Effector memory CD8-positive, alpha-beta T cell (primary cell): ENCODE measurements around the gene USP54.

ENCODE experiments used
- ATAC-seq: fragments of 150-1000 bp; cut with Tn5 transposase; replicated peaks from 2 replicates; pipeline ENCODE4 v1.10.0; 2021; ENCODE audit warnings: mild to moderate bottlenecking, moderate library complexity
- DNase-seq, 3 experiments: peaks; one replicate each; pipeline ENCODE4 v3.0.0; 2021
- H3K27ac Mint-ChIP-seq, 2 donors: one replicate each; pipeline ENCODE4 v1.8.0; 2022; ENCODE audit warnings: mild to moderate bottlenecking in 2 of 2, mixed read lengths in 2 of 2, moderate library complexity in 2 of 2
- H3K27me3 Mint-ChIP-seq, 2 donors: one replicate each; pipeline ENCODE4 v1.8.0; 2022; ENCODE audit warnings: mixed read lengths in 2 of 2
- H3K36me3 Mint-ChIP-seq: one replicate; pipeline ENCODE4 v1.8.0; 2022; ENCODE audit warnings: mild to moderate bottlenecking, moderate library complexity, mixed read lengths; ENCODE audit not compliant: insufficient read depth
- H3K4me1 Mint-ChIP-seq, 2 donors: one replicate each; pipeline ENCODE4 v1.8.0; 2022; ENCODE audit warnings: low read depth in 2 of 2, mixed read lengths in 2 of 2
- H3K4me3 Mint-ChIP-seq, 2 donors: one replicate each; pipeline ENCODE4 v1.8.0; 2022; ENCODE audit warnings: mild to moderate bottlenecking in 2 of 2, mixed read lengths in 2 of 2, moderate library complexity in 2 of 2
- H3K9me3 Mint-ChIP-seq, 2 donors: one replicate each; pipeline ENCODE4 v1.8.0; 2022; ENCODE audit warnings: mixed read lengths in 2 of 2

Gene USP54

GRCh38 chr10:73460897-73461296 lies 130.2 kb downstream of the USP54 start:
- no peak for DNase-seq
- no peak for ATAC-seq
- H3K4me3 Mint-ChIP-seq = no peak overlapping the region
- no peaks in the 10 kb centered on the region for H3K9me3 Mint-ChIP-seq
- no peaks in the 10 kb centered on the region for H3K27me3 Mint-ChIP-seq
- H3K4me1 Mint-ChIP-seq = peaks cover 0 to 6% of the 10 kb centered on the region in 2 donors
- H3K36me3 Mint-ChIP-seq = peaks cover 35% of the 10 kb centered on the region
- H3K27ac Mint-ChIP-seq = peak overlapping the region in 1 of 2 donors; percentile 10

GRCh38 chr10:73459683-73460314 lies 131.3 kb downstream of the USP54 start:
- Mint-ChIP-seq H3K27ac (peak overlapping the region; percentile 27 to 45), H3K27me3 (no peaks in the 10 kb centered on the region), H3K36me3 (peaks cover 26% of the 10 kb centered on the region), H3K4me3 (no peak overlapping the region), H3K9me3 (no peaks in the 10 kb centered on the region), H3K4me1 (peaks cover 0 to 6% of the 10 kb centered on the region in 2 donors)
- ATAC-seq (no peak), DNase-seq (no peak)

- H3K27ac Mint-ChIP-seq = no peak overlapping the region
- no peaks in the 10 kb centered on the region for H3K9me3 Mint-ChIP-seq
- H3K4me1 Mint-ChIP-seq = peaks cover 0 to 6% of the 10 kb centered on the region in 2 donors
- ATAC-seq = no peak
- DNase-seq = no peak
- H3K4me3 Mint-ChIP-seq = no peak overlapping the region
- H3K27me3 Mint-ChIP-seq = no peaks in the 10 kb centered on the region
- peaks cover 35% of the 10 kb centered on the region for H3K36me3 Mint-ChIP-seq
Measured at GRCh38 chr10:73456187-73456890, 134.8 kb downstream of the USP54 start.

- no peaks in the 10 kb centered on the region for H3K4me1 Mint-ChIP-seq
- H3K27me3 Mint-ChIP-seq = no peaks in the 10 kb centered on the region
- no peaks in the 10 kb centered on the region for H3K9me3 Mint-ChIP-seq
- DNase-seq = no peak
- no peak for ATAC-seq
- H3K36me3 Mint-ChIP-seq = peaks cover 42% of the 10 kb centered on the region
- no peak overlapping the region for H3K4me3 Mint-ChIP-seq
- H3K27ac Mint-ChIP-seq = no peak overlapping the region
Measured at GRCh38 chr10:73449113-73449512, 142.0 kb downstream of the USP54 start.

GRCh38 chr10:73448384-73448783 lies 142.8 kb downstream of the USP54 start:
- H3K9me3 Mint-ChIP-seq = no peaks in the 10 kb centered on the region
- no peak overlapping the region for H3K4me3 Mint-ChIP-seq
- no peak for DNase-seq
- no peak for ATAC-seq
- no peaks in the 10 kb centered on the region for H3K4me1 Mint-ChIP-seq
- H3K27me3 Mint-ChIP-seq = no peaks in the 10 kb centered on the region
- H3K27ac Mint-ChIP-seq = peak overlapping the region in 1 of 2 donors; percentile 6
- H3K36me3 Mint-ChIP-seq = peaks cover 39% of the 10 kb centered on the region
